HG03108 (cell line): ENCODE measurements around the gene KLK15.
A peak's percentile ranks its signal among the peaks of the same experiment; 100 is the strongest.
"Not testable (repeated sequence)": the region's sequence is repeated elsewhere in the genome, so short reads cannot be mapped to it uniquely, and the experiment has no call there.

Experiments used
- ATAC-seq: cut with Tn5 transposase; IDR thresholded peaks from one replicate; pipeline ENCODE4 v1.9.1; 2021; ENCODE audit warnings: moderate library complexity; ENCODE audit not compliant: unreplicated experiment

Gene KLK15

GRCh38 chr19:50821248-50821612 is 12.1 kb downstream of the KLK15 start:
- no peak for ATAC-seq

GRCh38 chr19:50820549-50821247 is 12.7 kb downstream of the KLK15 start:
- ATAC-seq = no peak

GRCh38 chr19:50820086-50820485 is 13.3 kb downstream of the KLK15 start:
- ATAC-seq = no peak

- no peak for ATAC-seq
Observed at GRCh38 chr19:50819636-50820035, 13.7 kb downstream of the KLK15 start.

GRCh38 chr19:50818859-50819472 is 14.4 kb downstream of the KLK15 start:
- ATAC-seq = no peak

GRCh38 chr19:50817941-50818858 is 15.2 kb downstream of the KLK15 start:
- peak; percentile 53 for ATAC-seq

GRCh38 chr19:50815439-50815838 is 17.9 kb downstream of the KLK15 start:
- ATAC-seq = no peak

GRCh38 chr19:50814883-50815282 is 18.5 kb downstream of the KLK15 start:
- no peak for ATAC-seq

GRCh38 chr19:50812474-50812873 is 20.9 kb downstream of the KLK15 start:
- ATAC-seq = no peak

- not testable (repeated sequence) for ATAC-seq
Observed at GRCh38 chr19:50811622-50812238, 21.6 kb downstream of the KLK15 start.

- ATAC-seq = no peak
Observed at GRCh38 chr19:50808856-50809255, 24.5 kb downstream of the KLK15 start.

GRCh38 chr19:50804420-50805272 is 28.7 kb downstream of the KLK15 start:
- peak; percentile 84 for ATAC-seq

GRCh38 chr19:50803633-50804419 is 29.5 kb downstream of the KLK15 start:
- peak; percentile 8 for ATAC-seq

GRCh38 chr19:50801107-50801506 is 32.3 kb downstream of the KLK15 start:
- no peak for ATAC-seq

- ATAC-seq = no peak
Observed at GRCh38 chr19:50799547-50799851, 33.9 kb downstream of the KLK15 start.

- no peak for ATAC-seq
Observed at GRCh38 chr19:50798659-50799546, 34.5 kb downstream of the KLK15 start.

- ATAC-seq = no peak
Observed at GRCh38 chr19:50797781-50798658, 35.4 kb downstream of the KLK15 start.

GRCh38 chr19:50797429-50797780 is 36.0 kb downstream of the KLK15 start:
- no peak for ATAC-seq
